Trophoblast cell (in vitro differentiated cells and primary cell): ENCODE data around the gene DEFB127.

Source experiments
- DNase-seq, 2 donors: peaks; one replicate each; pipeline ENCODE4 v3.0.0-alpha.2; 2016
- H2AFZ ChIP-seq: 2 replicates; pipeline ENCODE4 v1.6.1; 2013; ENCODE audit warnings: low read length, moderate library complexity, mild to moderate bottlenecking; ENCODE audit not compliant: insufficient read depth, poor library complexity
- H2AK5ac ChIP-seq: 2 replicates; pipeline ENCODE4 v1.6.1; 2013; ENCODE audit warnings: mild to moderate bottlenecking, low read length
- H2BK120ac ChIP-seq: 2 replicates; pipeline ENCODE4 v1.6.1; 2013; ENCODE audit warnings: low read length, mild to moderate bottlenecking, moderate library complexity; ENCODE audit not compliant: insufficient read depth, poor library complexity
- H2BK12ac ChIP-seq: 2 replicates; pipeline ENCODE4 v1.6.1; 2013; ENCODE audit warnings: mild to moderate bottlenecking, low read length, moderate library complexity
- H2BK5ac ChIP-seq: 2 replicates; pipeline ENCODE4 v1.6.1; 2013; ENCODE audit warnings: low read length, low read depth, moderate library complexity, mild to moderate bottlenecking; ENCODE audit not compliant: poor library complexity
- H3K14ac ChIP-seq: 2 replicates; pipeline ENCODE4 v1.6.1; 2013; ENCODE audit warnings: mild to moderate bottlenecking, low read length
- H3K18ac ChIP-seq: 2 replicates; pipeline ENCODE4 v1.6.1; 2013; ENCODE audit warnings: mild to moderate bottlenecking, low read length
- H3K23ac ChIP-seq: 2 replicates; pipeline ENCODE4 v1.6.1; 2013; ENCODE audit warnings: low read length
- H3K27ac ChIP-seq: 2 replicates; pipeline ENCODE4 v1.5.1; 2013; ENCODE audit warnings: low read depth, mild to moderate bottlenecking, inconsistent platforms, low read length, moderate library complexity
- H3K27me3 ChIP-seq: 2 replicates; pipeline ENCODE4 v1.6.1; 2013; ENCODE audit warnings: inconsistent platforms, mild to moderate bottlenecking, low read length, moderate library complexity; ENCODE audit not compliant: insufficient read depth
- H3K36me3 ChIP-seq, 2 experiments: 1 replicate in 1 of 2; 2 replicates in 1 of 2; pipeline ENCODE4 v1.6.1; 2013; ENCODE audit warnings: low read length in 2 of 2, mild to moderate bottlenecking in 2 of 2, moderate library complexity in 1 of 2; ENCODE audit not compliant: insufficient read depth in 2 of 2, control insufficient read depth in 1 of 2
- H3K4ac ChIP-seq: 2 replicates; pipeline ENCODE4 v1.6.1; 2013; ENCODE audit warnings: low read depth, mild to moderate bottlenecking, low read length, moderate library complexity
- H3K4me1 ChIP-seq, 2 experiments: 1 replicate in 1 of 2; 2 replicates in 1 of 2; pipeline ENCODE4 v1.6.1; 2013; ENCODE audit warnings: low read length in 2 of 2, mild to moderate bottlenecking in 2 of 2, moderate library complexity in 1 of 2; ENCODE audit not compliant: insufficient read depth in 2 of 2, control insufficient read depth in 1 of 2
- H3K4me2 ChIP-seq: 2 replicates; pipeline ENCODE4 v1.6.1; 2013; ENCODE audit warnings: inconsistent platforms, mild to moderate bottlenecking, low read length, moderate library complexity
- H3K4me3 ChIP-seq: 2 replicates; pipeline ENCODE4 v1.5.1; 2013; ENCODE audit warnings: mild to moderate bottlenecking, low read depth, low read length, inconsistent platforms
- H3K79me1 ChIP-seq: one replicate; pipeline ENCODE4 v1.6.1; 2013; ENCODE audit warnings: low read length
- H3K79me2 ChIP-seq: 2 replicates; pipeline ENCODE4 v1.6.1; 2013; ENCODE audit warnings: low read length, mild to moderate bottlenecking; ENCODE audit not compliant: control insufficient read depth, insufficient read depth, poor library complexity
- H3K9ac ChIP-seq: 2 replicates; pipeline ENCODE4 v1.6.1; 2013; ENCODE audit warnings: mild to moderate bottlenecking, low read length
- H3K9me3 ChIP-seq: 2 replicates; pipeline ENCODE4 v1.6.1; 2013; ENCODE audit warnings: low read depth, mild to moderate bottlenecking, control low read depth, inconsistent platforms, low read length; ENCODE audit not compliant: insufficient read depth
- H4K12ac ChIP-seq: 2 replicates; pipeline ENCODE4 v1.6.1; 2013; ENCODE audit warnings: low read depth, mild to moderate bottlenecking, low read length, moderate library complexity
- H4K8ac ChIP-seq: 2 replicates; pipeline ENCODE4 v1.6.1; 2013; ENCODE audit warnings: low read depth, mild to moderate bottlenecking, low read length, moderate library complexity
- H4K91ac ChIP-seq: one replicate; pipeline ENCODE4 v1.6.1; 2013; ENCODE audit warnings: low read depth, mild to moderate bottlenecking, low read length, moderate library complexity
- WGBS: extraction: QIAGEN DNeasy Blood & Tissue Kit; methylation state at CpG from one replicate; pipeline ENCODE4 v1.1.7; 2013; ENCODE audit warnings: missing lambda C conversion rate; ENCODE audit not compliant: insufficient read length, insufficient coverage; ENCODE audit errors: extremely low coverage; 5-methylcytosine and 5-hydroxymethylcytosine counted together

DEFB127 gene

DNA sequence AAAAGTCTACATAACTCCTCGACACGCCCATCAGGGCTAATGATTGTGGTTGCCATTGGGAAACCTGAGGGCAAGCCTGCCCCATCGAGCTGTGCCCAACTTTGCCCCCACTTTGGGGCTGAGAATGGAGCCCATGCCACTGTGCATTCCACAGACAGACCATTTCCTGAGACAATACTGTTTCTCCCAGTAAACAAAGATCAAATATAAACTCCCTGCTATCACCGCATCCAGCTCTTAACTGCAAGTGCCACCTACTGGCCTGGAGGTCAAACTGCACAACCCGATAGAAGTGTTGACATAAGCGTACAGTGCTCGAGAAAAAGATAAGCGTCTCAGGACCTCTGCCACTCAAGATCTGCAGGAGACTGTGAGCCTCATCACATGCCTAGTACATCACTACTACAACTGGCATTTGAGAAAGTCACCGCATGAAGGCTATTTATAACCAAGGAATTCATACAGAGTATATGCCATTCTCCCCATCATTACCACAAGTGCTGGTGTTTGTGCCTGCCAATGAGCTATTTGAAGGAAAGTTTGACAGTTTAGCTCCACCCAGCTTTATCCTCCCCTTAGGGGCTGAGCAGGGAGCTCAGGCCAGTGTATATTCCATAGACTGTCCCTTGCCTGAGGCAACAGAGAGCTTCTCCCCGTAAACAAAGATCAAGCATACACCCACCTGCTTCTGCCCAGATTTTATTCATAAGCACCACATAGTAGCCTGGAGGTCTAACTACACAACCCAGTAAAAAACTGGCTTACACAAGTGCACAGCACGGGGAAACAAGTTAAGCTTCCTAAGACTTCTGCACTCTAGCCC lies 19.4 kb upstream of the DEFB127 start:
- Histone ChIP-seq H2BK5ac (no peak overlapping the region), H3K9me3 (peaks cover 7% of the 10 kb centered on the region), H4K8ac (no peak overlapping the region), H3K23ac (no peak overlapping the region), H3K79me2 (no peaks in the 10 kb centered on the region), H3K27ac (no peak overlapping the region), H4K91ac (no peak overlapping the region), H3K14ac (no peak overlapping the region), H2AK5ac (no peak overlapping the region), H3K4me3 (no peak overlapping the region), H3K4me2 (no peak overlapping the region), H3K18ac (no peak overlapping the region), H2AFZ (no peak overlapping the region), H3K27me3 (no peaks in the 10 kb centered on the region), H3K36me3 (no peaks in the 10 kb centered on the region), H2BK12ac (no peak overlapping the region), H4K12ac (no peak overlapping the region), H2BK120ac (no peak overlapping the region), H3K79me1 (no peaks in the 10 kb centered on the region), H3K9ac (no peak overlapping the region), H3K4me1 (no peaks in the 10 kb centered on the region), H3K4ac (no peak overlapping the region)
- WGBS: no CpG with 5 or more reads among the region's 11 CpGs
- DNase-seq: no peak

DNA sequence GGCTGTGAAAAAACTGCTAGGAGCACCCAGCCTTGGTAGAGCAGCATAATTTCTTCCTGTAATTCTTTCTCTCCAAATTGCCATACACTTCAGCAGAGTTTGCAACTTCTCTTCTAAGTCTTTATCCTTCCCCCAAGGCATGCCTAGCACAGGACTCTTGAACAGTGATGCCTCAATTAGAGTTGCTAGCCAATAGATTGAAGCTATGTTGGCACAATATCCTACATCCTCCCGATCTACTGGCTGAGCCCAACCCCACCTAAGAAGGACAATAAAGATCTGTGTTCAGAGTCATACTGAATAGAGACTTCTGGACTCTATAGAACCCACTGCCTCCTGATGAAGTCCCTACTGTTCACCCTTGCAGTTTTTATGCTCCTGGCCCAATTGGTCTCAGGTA lies 15.0 kb upstream of the DEFB127 start, which contains the start of gene DEFB126:
Gene DEFB126, plus strand, starts transcription at position 301 of the 400 bp plus-strand sequence. Its CDS starts 39 bp downstream, at position 340.
- Histone ChIP-seq H4K12ac (no peak within 1 kb of the TSS), H3K9me3 (peaks cover 9% of the 10 kb centered on the region), H4K91ac (no peak within 1 kb of the TSS), H2AFZ (no peak within 1 kb of the TSS), H2AK5ac (no peak within 1 kb of the TSS), H3K23ac (no peak within 1 kb of the TSS), H3K4me3 (no peak within 1 kb of the TSS), H3K79me2 (no peaks in the 10 kb centered on the region), H2BK12ac (no peak within 1 kb of the TSS), H2BK5ac (no peak within 1 kb of the TSS), H3K79me1 (no peaks in the 10 kb centered on the region), H3K27me3 (no peaks in the 10 kb centered on the region), H4K8ac (no peak within 1 kb of the TSS), H3K14ac (no peak within 1 kb of the TSS), H2BK120ac (no peak within 1 kb of the TSS), H3K4ac (no peak within 1 kb of the TSS), H3K9ac (no peak within 1 kb of the TSS), H3K4me1 (no peaks in the 10 kb centered on the region), H3K4me2 (no peak within 1 kb of the TSS), H3K36me3 (no peaks in the 10 kb centered on the region), H3K18ac (no peak within 1 kb of the TSS), H3K27ac (no peak within 1 kb of the TSS)
- no peak for DNase-seq
- no CpG with 5 or more reads among the region's 1 CpG for WGBS

DNA sequence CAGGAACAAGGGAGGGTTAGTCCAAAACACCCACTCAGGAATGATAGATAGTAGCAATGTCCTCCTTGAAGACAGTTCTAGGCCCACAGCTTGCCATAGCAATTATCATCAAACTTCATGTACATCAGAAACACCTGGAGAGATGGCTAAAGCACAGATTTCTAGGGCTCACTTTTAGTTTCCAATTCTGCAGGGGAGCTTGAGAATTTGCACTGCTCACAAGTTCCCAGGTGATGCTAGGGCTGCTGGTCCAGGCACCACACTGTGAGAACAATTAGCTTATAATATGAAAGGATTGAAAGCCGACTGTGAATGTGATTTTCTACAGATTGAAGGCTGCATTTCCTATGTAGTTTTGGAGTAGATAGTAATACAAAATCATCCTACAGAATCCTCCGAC lies 11.4 kb upstream of the DEFB127 start:
- no peak overlapping the region for H3K9ac ChIP-seq
- no peaks in the 10 kb centered on the region for H3K36me3 ChIP-seq
- H3K27ac ChIP-seq: no peak overlapping the region
- H3K18ac ChIP-seq: no peak overlapping the region
- WGBS: no CpG with 5 or more reads among the region's 2 CpGs
- H3K23ac ChIP-seq: no peak overlapping the region
- H2AFZ ChIP-seq: no peak overlapping the region
- no peak overlapping the region for H3K4me3 ChIP-seq
- H4K12ac ChIP-seq: no peak overlapping the region
- no peak overlapping the region for H3K4me2 ChIP-seq
- H3K9me3 ChIP-seq: peaks cover 7% of the 10 kb centered on the region
- H3K14ac ChIP-seq: no peak overlapping the region
- H4K91ac ChIP-seq: no peak overlapping the region
- no peak overlapping the region for H3K4ac ChIP-seq
- H4K8ac ChIP-seq: no peak overlapping the region
- no peaks in the 10 kb centered on the region for H3K27me3 ChIP-seq
- H2AK5ac ChIP-seq: no peak overlapping the region
- H3K79me1 ChIP-seq: no peaks in the 10 kb centered on the region
- H3K79me2 ChIP-seq: no peaks in the 10 kb centered on the region
- no peak for DNase-seq
- H2BK5ac ChIP-seq: no peak overlapping the region
- H2BK12ac ChIP-seq: no peak overlapping the region
- H2BK120ac ChIP-seq: no peak overlapping the region
- H3K4me1 ChIP-seq: no peaks in the 10 kb centered on the region

DNA sequence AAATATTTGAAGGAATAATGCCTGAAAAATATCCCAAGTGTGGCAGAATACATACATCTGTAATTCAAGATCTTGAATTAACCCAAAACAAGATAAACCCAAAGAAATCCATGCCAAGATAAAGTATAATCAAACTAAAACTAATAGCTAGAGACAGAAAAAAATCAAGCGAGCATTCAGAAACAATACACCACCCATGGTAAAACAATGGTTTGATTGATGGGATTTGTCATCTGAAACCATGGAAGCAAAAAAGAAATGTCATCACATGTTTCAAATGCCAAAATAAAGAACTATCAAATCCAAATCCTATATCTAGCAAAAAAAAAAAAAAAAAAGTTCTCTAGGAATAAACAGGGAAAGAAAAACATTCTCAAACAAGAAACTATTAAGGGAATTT lies 5.1 kb upstream of the DEFB127 start:
- no peak overlapping the region for H2BK12ac ChIP-seq
- no peak overlapping the region for H3K4ac ChIP-seq
- no peak overlapping the region for H3K27ac ChIP-seq
- H3K27me3 ChIP-seq: no peaks in the 10 kb centered on the region
- no peaks in the 10 kb centered on the region for H3K79me2 ChIP-seq
- H4K12ac ChIP-seq: no peak overlapping the region
- H3K4me2 ChIP-seq: no peak overlapping the region
- H2BK120ac ChIP-seq: no peak overlapping the region
- H3K9me3 ChIP-seq: peaks cover 5% of the 10 kb centered on the region
- no peak overlapping the region for H3K18ac ChIP-seq
- no peak overlapping the region for H3K9ac ChIP-seq
- no peaks in the 10 kb centered on the region for H3K36me3 ChIP-seq
- H3K4me1 ChIP-seq: no peaks in the 10 kb centered on the region
- no peak overlapping the region for H2BK5ac ChIP-seq
- WGBS: no CpG with 5 or more reads among the region's 1 CpG
- H4K8ac ChIP-seq: no peak overlapping the region
- no peaks in the 10 kb centered on the region for H3K79me1 ChIP-seq
- no peak overlapping the region for H2AFZ ChIP-seq
- no peak overlapping the region for H3K23ac ChIP-seq
- no peak overlapping the region for H4K91ac ChIP-seq
- H3K14ac ChIP-seq: no peak overlapping the region
- DNase-seq: no peak
- H3K4me3 ChIP-seq: no peak overlapping the region
- H2AK5ac ChIP-seq: no peak overlapping the region
